H1 (cell line): Measurements from ENCODE around the gene INPP4B. TPM values are rescaled to one million over a fixed set of nuclear protein-coding genes. Genes with fewer than 3 reads are reported as not detected.

Experiments used
- CBX8 ChIP-seq: fragments of 300-800, 300-1000 bp; sonication (generic); IDR thresholded peaks from 2 replicates; pipeline ENCODE4 v1.7.1; 2016; ENCODE audit warnings: low read depth, low read length, borderline replicate concordance
- HDAC6 ChIP-seq: IDR thresholded peaks from one replicate; pipeline ENCODE4 v1.7.1; 2012; ENCODE audit warnings: low read depth, mild to moderate bottlenecking, inconsistent platforms, low read length, moderate library complexity
- KDM5A ChIP-seq: fragments of 200-600 bp; IDR thresholded peaks from 2 replicates; pipeline ENCODE4 v1.7.1; 2012; ENCODE audit warnings: mild to moderate bottlenecking, low read length, inconsistent platforms, mixed read lengths
- MAFK ChIP-seq: IDR thresholded peaks from 2 replicates; pipeline ENCODE4 v1.6.1; 2012; ENCODE audit warnings: low read depth, mild to moderate bottlenecking, improper control_type of control experiment, low read length
- SAP30 ChIP-seq: fragments of 300-600 bp; sonication (generic); IDR thresholded peaks from 2 replicates; pipeline ENCODE4 v1.7.1; 2012; ENCODE audit warnings: low read length, moderate library complexity, mild to moderate bottlenecking, inconsistent platforms; ENCODE audit not compliant: insufficient read depth, insufficient replicate concordance
- SP1 ChIP-seq: IDR thresholded peaks from 2 replicates; pipeline ENCODE4 v1.6.1; 2011; ENCODE audit warnings: low read depth, low read length
- polyA plus RNA-seq, 7 experiments: library from polyadenylated mRNA; depleted of rRNA in 3 of 7; stranded (reverse) in 5 of 7; unstranded in 2 of 7; fragments of >200 nt in 5 of 7; fragments of 200-250 nt in 2 of 7; gene quantifications; 1 replicate in 5 of 7; 2 replicates in 1 of 7; 4 replicates in 1 of 7; pipeline versions ENCODE4 v1.2.1 to v1.2.3, GENCODE V29; 2011 to 2013; ENCODE audit warnings: missing spikeins in 2 of 7, mixed read lengths in 2 of 7
- total RNA-seq: library from RNA; stranded (reverse); fragmentation: NEBNext Ultra II Directional; extraction: Animal tissue kit (Norgen Biotek cat#: 25700); gene quantifications from 2 replicates; pipeline ENCODE4 v1.2.1, GENCODE V29; 2021
- TF ChIP-seq, protein P1 (sequence below): fragments of 300-600 bp; sonication (generic); IDR thresholded peaks from 2 replicates; pipeline ENCODE4 v1.7.1; 2012; ENCODE audit warnings: low read length, moderate library complexity, mild to moderate bottlenecking, inconsistent platforms; ENCODE audit not compliant: insufficient replicate concordance

The INPP4B gene
- total and polyA plus RNA-seq, 2 of the 8 experiments (the other 6 are each of a cell fraction or from before 2014, with no cell fraction given), result 0.11 to 0.54 TPM

GRCh38 chr4:142345924-142346323 lies 500.2 kb downstream of the INPP4B start (continued):
- TF ChIP-seq, protein P1, sequence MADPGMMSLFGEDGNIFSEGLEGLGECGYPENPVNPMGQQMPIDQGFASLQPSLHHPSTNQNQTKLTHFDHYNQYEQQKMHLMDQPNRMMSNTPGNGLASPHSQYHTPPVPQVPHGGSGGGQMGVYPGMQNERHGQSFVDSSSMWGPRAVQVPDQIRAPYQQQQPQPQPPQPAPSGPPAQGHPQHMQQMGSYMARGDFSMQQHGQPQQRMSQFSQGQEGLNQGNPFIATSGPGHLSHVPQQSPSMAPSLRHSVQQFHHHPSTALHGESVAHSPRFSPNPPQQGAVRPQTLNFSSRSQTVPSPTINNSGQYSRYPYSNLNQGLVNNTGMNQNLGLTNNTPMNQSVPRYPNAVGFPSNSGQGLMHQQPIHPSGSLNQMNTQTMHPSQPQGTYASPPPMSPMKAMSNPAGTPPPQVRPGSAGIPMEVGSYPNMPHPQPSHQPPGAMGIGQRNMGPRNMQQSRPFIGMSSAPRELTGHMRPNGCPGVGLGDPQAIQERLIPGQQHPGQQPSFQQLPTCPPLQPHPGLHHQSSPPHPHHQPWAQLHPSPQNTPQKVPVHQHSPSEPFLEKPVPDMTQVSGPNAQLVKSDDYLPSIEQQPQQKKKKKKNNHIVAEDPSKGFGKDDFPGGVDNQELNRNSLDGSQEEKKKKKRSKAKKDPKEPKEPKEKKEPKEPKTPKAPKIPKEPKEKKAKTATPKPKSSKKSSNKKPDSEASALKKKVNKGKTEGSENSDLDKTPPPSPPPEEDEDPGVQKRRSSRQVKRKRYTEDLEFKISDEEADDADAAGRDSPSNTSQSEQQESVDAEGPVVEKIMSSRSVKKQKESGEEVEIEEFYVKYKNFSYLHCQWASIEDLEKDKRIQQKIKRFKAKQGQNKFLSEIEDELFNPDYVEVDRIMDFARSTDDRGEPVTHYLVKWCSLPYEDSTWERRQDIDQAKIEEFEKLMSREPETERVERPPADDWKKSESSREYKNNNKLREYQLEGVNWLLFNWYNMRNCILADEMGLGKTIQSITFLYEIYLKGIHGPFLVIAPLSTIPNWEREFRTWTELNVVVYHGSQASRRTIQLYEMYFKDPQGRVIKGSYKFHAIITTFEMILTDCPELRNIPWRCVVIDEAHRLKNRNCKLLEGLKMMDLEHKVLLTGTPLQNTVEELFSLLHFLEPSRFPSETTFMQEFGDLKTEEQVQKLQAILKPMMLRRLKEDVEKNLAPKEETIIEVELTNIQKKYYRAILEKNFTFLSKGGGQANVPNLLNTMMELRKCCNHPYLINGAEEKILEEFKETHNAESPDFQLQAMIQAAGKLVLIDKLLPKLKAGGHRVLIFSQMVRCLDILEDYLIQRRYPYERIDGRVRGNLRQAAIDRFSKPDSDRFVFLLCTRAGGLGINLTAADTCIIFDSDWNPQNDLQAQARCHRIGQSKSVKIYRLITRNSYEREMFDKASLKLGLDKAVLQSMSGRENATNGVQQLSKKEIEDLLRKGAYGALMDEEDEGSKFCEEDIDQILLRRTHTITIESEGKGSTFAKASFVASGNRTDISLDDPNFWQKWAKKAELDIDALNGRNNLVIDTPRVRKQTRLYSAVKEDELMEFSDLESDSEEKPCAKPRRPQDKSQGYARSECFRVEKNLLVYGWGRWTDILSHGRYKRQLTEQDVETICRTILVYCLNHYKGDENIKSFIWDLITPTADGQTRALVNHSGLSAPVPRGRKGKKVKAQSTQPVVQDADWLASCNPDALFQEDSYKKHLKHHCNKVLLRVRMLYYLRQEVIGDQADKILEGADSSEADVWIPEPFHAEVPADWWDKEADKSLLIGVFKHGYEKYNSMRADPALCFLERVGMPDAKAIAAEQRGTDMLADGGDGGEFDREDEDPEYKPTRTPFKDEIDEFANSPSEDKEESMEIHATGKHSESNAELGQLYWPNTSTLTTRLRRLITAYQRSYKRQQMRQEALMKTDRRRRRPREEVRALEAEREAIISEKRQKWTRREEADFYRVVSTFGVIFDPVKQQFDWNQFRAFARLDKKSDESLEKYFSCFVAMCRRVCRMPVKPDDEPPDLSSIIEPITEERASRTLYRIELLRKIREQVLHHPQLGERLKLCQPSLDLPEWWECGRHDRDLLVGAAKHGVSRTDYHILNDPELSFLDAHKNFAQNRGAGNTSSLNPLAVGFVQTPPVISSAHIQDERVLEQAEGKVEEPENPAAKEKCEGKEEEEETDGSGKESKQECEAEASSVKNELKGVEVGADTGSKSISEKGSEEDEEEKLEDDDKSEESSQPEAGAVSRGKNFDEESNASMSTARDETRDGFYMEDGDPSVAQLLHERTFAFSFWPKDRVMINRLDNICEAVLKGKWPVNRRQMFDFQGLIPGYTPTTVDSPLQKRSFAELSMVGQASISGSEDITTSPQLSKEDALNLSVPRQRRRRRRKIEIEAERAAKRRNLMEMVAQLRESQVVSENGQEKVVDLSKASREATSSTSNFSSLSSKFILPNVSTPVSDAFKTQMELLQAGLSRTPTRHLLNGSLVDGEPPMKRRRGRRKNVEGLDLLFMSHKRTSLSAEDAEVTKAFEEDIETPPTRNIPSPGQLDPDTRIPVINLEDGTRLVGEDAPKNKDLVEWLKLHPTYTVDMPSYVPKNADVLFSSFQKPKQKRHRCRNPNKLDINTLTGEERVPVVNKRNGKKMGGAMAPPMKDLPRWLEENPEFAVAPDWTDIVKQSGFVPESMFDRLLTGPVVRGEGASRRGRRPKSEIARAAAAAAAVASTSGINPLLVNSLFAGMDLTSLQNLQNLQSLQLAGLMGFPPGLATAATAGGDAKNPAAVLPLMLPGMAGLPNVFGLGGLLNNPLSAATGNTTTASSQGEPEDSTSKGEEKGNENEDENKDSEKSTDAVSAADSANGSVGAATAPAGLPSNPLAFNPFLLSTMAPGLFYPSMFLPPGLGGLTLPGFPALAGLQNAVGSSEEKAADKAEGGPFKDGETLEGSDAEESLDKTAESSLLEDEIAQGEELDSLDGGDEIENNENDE, result no peak
- no peak for TF ChIP-seq HDAC6
- TF ChIP-seq MAFK, result no peak
- no peak for TF ChIP-seq SP1
- TF ChIP-seq KDM5A, result no peak
- no peak for TF ChIP-seq CBX8
- TF ChIP-seq SAP30, result no peak
